ENCODE data around the gene ZGLP1. TPM values are rescaled to one million over a fixed set of nuclear protein-coding genes. Genes with fewer than 3 reads are reported as not detected.

Gene ZGLP1
- total and polyA plus RNA-seq, 2 of the 13 experiments (the other 11 are each of a cell fraction or from before 2014, with no cell fraction given): 2.4 to 3.0 TPM

DNA sequence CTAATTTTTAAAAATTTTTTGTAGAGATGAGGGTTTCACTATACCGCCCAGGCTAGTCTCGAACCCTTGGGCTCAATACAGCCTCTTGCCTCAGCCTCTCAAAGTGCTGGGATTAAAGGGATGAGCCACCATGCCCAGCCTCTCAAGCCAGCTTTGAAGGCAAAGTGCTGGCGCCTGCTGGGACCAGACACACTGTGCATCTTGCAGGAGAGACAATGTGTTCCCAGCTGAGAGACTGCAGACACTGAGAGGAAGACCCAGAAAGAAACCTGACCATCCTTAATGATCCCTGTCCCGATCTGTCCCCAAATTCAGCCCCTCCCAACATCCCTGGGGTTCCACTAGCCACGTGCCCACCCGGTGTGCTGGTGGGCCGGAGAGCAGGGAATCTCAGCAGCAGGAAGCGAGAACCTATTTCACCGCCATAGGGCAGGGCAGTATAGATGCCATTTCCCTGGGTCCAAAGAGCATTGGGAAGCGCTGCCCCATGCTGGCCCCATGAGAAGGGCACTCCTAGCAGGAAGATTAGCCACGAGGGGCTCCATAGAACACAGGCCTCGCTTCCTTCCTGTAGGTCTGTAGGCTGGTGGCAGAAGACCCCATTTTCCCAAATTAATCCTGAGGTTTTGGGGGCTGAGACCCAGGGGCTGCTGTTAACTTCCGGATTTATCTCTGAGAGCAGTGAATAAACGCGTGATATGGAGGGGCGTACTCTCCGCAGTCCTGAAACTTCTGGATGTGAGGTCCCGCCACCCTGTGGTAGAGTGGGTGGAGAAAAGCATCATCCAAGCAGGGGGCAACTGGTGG is 22.7 kb upstream of the ZGLP1 start (continued):
- TF ChIP-seq, protein P1, sequence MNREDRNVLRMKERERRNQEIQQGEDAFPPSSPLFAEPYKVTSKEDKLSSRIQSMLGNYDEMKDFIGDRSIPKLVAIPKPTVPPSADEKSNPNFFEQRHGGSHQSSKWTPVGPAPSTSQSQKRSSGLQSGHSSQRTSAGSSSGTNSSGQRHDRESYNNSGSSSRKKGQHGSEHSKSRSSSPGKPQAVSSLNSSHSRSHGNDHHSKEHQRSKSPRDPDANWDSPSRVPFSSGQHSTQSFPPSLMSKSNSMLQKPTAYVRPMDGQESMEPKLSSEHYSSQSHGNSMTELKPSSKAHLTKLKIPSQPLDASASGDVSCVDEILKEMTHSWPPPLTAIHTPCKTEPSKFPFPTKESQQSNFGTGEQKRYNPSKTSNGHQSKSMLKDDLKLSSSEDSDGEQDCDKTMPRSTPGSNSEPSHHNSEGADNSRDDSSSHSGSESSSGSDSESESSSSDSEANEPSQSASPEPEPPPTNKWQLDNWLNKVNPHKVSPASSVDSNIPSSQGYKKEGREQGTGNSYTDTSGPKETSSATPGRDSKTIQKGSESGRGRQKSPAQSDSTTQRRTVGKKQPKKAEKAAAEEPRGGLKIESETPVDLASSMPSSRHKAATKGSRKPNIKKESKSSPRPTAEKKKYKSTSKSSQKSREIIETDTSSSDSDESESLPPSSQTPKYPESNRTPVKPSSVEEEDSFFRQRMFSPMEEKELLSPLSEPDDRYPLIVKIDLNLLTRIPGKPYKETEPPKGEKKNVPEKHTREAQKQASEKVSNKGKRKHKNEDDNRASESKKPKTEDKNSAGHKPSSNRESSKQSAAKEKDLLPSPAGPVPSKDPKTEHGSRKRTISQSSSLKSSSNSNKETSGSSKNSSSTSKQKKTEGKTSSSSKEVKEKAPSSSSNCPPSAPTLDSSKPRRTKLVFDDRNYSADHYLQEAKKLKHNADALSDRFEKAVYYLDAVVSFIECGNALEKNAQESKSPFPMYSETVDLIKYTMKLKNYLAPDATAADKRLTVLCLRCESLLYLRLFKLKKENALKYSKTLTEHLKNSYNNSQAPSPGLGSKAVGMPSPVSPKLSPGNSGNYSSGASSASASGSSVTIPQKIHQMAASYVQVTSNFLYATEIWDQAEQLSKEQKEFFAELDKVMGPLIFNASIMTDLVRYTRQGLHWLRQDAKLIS (CRISPR knock-in tag; IDR thresholded peaks at IDR 0.05): no peak
- TF ChIP-seq MTF2 (CRISPR knock-in tag; IDR thresholded peaks at IDR 0.05; ENCODE audit: borderline replicate concordance): no peak
- TF ChIP-seq MTA1 (CRISPR knock-in tag; IDR thresholded peaks at IDR 0.05; ENCODE audit: borderline replicate concordance): no peak
- no peak for TF ChIP-seq NFIC (IDR thresholded peaks at IDR 0.05; ENCODE audit: low read length)
- no peak for TF ChIP-seq ZNF10 (CRISPR knock-in tag; IDR thresholded peaks at IDR 0.05; ENCODE audit: borderline replicate concordance, low read depth)
- no peak for TF ChIP-seq ZBTB2 (CRISPR knock-in tag; IDR thresholded peaks at IDR 0.05; ENCODE audit: low read depth)
- peak; percentile 46 for TF ChIP-seq GATAD2A (CRISPR knock-in tag; IDR thresholded peaks at IDR 0.05)
- no peak for TF ChIP-seq ZUFSP (CRISPR knock-in tag; IDR thresholded peaks at IDR 0.05; ENCODE audit: borderline replicate concordance)
- TF ChIP-seq, protein P2, sequence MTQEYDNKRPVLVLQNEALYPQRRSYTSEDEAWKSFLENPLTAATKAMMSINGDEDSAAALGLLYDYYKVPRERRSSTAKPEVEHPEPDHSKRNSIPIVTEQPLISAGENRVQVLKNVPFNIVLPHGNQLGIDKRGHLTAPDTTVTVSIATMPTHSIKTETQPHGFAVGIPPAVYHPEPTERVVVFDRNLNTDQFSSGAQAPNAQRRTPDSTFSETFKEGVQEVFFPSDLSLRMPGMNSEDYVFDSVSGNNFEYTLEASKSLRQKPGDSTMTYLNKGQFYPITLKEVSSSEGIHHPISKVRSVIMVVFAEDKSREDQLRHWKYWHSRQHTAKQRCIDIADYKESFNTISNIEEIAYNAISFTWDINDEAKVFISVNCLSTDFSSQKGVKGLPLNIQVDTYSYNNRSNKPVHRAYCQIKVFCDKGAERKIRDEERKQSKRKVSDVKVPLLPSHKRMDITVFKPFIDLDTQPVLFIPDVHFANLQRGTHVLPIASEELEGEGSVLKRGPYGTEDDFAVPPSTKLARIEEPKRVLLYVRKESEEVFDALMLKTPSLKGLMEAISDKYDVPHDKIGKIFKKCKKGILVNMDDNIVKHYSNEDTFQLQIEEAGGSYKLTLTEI (CRISPR knock-in tag; conservative IDR thresholded peaks at IDR 0.05): no peak
- no peak for TF ChIP-seq ZNF12 (CRISPR knock-in tag; IDR thresholded peaks at IDR 0.05)
- no peak; the same call in 1 of the 2 replicates for TF ChIP-seq ZNF543 (CRISPR knock-in tag; IDR thresholded peaks at IDR 0.05)
- TF ChIP-seq EED (CRISPR knock-in tag; IDR thresholded peaks at IDR 0.05): peak; percentile 7; the same call in 1 of the 2 replicates
- TF ChIP-seq ATF2 (CRISPR knock-in tag; IDR thresholded peaks at IDR 0.05): no peak
- peak; percentile 10 for TF ChIP-seq ASH2L (IDR thresholded peaks at IDR 0.05; ENCODE audit: insufficient read length, low read depth, low read length)

Data from HepG2 (cell line).